WERI-Rb-1 (cell line): ENCODE measurements around the gene UQCR11.

Experiments
- DNase-seq: peaks from one replicate; pipeline ENCODE4 v3.0.0-alpha.2; 2020
- H3K27ac ChIP-seq: fragments of 250-450 bp; sonication (Bioruptor Pico); 2 replicates; pipeline ENCODE4 v1.5.1; 2020; ENCODE audit warnings: mild to moderate bottlenecking, moderate library complexity
- H3K27me3 ChIP-seq: fragments of 250-450 bp; sonication (Bioruptor Pico); 2 replicates; pipeline ENCODE4 v1.5.1; 2021; ENCODE audit warnings: mild to moderate bottlenecking, low read depth, moderate library complexity; ENCODE audit not compliant: insufficient read depth, severe bottlenecking
- H3K36me3 ChIP-seq: fragments of 250-450 bp; sonication (Bioruptor Pico); 2 replicates; pipeline ENCODE4 v1.5.1; 2020; ENCODE audit warnings: mild to moderate bottlenecking, moderate library complexity
- H3K4me3 ChIP-seq: 2 replicates; pipeline ENCODE4 v1.5.1; 2011; ENCODE audit warnings: low read depth, mild to moderate bottlenecking, control low read depth, low read length
- H3K9me3 ChIP-seq: fragments of 250-450 bp; sonication (Bioruptor Pico); 2 replicates; pipeline ENCODE4 v1.5.1; 2021; ENCODE audit warnings: mild to moderate bottlenecking, moderate library complexity; ENCODE audit not compliant: severe bottlenecking
- CTCF ChIP-seq: IDR thresholded peaks from 2 replicates; pipeline ENCODE4 v1.5.1; 2011; ENCODE audit warnings: low read depth, mild to moderate bottlenecking, control low read depth, inconsistent platforms, low read length

Gene UQCR11

GRCh38 chr19:1585243-1585580 lies 20.1 kb downstream of the UQCR11 start:
- TF ChIP-seq CTCF: no peak
- Histone ChIP-seq H3K4me3 (no peak overlapping the region), H3K27ac (no peak overlapping the region), H3K9me3 (no peaks in the 10 kb centered on the region), H3K27me3 (no peaks in the 10 kb centered on the region), H3K36me3 (peaks cover 61% of the 10 kb centered on the region)
- DNase-seq: no peak

GRCh38 chr19:1584500-1585242 lies 20.6 kb downstream of the UQCR11 start:
- H3K4me3 ChIP-seq: no peak overlapping the region
- H3K27me3 ChIP-seq: no peaks in the 10 kb centered on the region
- no peaks in the 10 kb centered on the region for H3K9me3 ChIP-seq
- no peak overlapping the region for H3K27ac ChIP-seq
- no peak for TF ChIP-seq CTCF
- H3K36me3 ChIP-seq: peaks cover 61% of the 10 kb centered on the region
- no peak for DNase-seq

GRCh38 chr19:1582201-1582600 lies 23.1 kb downstream of the UQCR11 start:
- DNase-seq: no peak
- H3K36me3 ChIP-seq: peaks cover 79% of the 10 kb centered on the region
- no peak overlapping the region for H3K4me3 ChIP-seq
- H3K27ac ChIP-seq: no peak overlapping the region
- no peak for TF ChIP-seq CTCF
- H3K9me3 ChIP-seq: no peaks in the 10 kb centered on the region
- no peaks in the 10 kb centered on the region for H3K27me3 ChIP-seq

- no peak for TF ChIP-seq CTCF
- Histone ChIP-seq H3K27ac (no peak overlapping the region), H3K27me3 (no peaks in the 10 kb centered on the region), H3K36me3 (peaks cover 87% of the 10 kb centered on the region), H3K9me3 (no peaks in the 10 kb centered on the region), H3K4me3 (no peak overlapping the region)
- DNase-seq: no peak
Observed at GRCh38 chr19:1580957-1581356, 24.3 kb downstream of the UQCR11 start.

- peaks cover 90% of the 10 kb centered on the region for H3K36me3 ChIP-seq
- TF ChIP-seq CTCF: no peak
- no peaks in the 10 kb centered on the region for H3K9me3 ChIP-seq
Observed at GRCh38 chr19:1580382-1580781, 24.9 kb downstream of the UQCR11 start.

GRCh38 chr19:1579222-1579621 lies 26.0 kb downstream of the UQCR11 start:
- no peak for DNase-seq
- Histone ChIP-seq H3K27me3 (no peaks in the 10 kb centered on the region), H3K4me3 (no peak overlapping the region), H3K27ac (no peak overlapping the region), H3K36me3 (peaks cover 88% of the 10 kb centered on the region), H3K9me3 (no peaks in the 10 kb centered on the region)
- no peak for TF ChIP-seq CTCF

More at GRCh38 chr19:1580382-1580781, 24.9 kb downstream of the UQCR11 start:
- DNase-seq: no peak
- Histone ChIP-seq H3K4me3 (no peak overlapping the region), H3K27me3 (no peaks in the 10 kb centered on the region), H3K27ac (no peak overlapping the region)
